ENCODE measurements around the gene GABBR1.
A peak's percentile ranks its signal among the peaks of the same experiment; 100 is the strongest.
"Not testable (repeated sequence)": the region's sequence is repeated elsewhere in the genome, so short reads cannot be mapped to it uniquely, and the experiment has no call there.

Gene GABBR1

DNA sequence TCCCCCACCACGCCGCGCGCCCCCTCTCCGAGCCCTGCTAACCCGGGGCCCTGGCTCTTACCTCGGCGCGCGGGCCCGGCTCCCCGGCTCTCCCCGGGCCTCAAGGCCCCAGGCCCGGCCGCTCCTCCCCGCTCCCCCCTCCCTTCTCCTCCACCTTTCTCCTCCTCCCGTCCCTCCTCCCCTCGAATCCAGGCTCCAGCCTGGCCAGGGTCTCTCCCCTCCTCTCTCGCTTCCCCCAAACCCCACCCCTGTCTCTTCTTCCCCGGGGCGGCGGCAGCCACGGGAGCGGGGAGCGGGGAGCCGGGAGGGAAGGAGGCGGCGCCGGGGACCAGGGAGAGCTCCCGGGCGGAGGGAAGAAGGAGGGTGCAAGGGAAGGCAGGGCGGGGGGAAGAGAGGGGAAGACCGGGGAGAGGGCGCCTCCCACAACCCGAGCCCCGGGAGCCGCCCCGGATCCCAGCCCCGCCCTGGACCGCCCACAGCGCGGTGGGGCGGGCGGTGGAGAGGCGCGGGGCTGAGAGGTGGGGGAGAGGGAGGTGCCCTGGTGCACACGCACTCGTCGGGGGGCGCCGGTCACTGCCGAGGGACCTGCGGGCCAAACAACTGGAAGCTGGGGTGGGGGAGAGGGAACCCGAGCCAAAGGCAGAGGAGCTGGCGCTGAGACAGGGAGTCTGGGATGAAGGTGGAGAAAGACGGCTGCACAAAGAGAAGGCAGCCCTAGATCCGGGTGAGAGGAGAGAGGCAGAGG, at the start of gene GABBR1:
GABBR1 (minus strand) TSS at position 395 of the 745 bp plus-strand sequence. CDS start 798 bp downstream, outside the sequence.
- peak; percentile 85 to 86 for DNase-seq

DNA sequence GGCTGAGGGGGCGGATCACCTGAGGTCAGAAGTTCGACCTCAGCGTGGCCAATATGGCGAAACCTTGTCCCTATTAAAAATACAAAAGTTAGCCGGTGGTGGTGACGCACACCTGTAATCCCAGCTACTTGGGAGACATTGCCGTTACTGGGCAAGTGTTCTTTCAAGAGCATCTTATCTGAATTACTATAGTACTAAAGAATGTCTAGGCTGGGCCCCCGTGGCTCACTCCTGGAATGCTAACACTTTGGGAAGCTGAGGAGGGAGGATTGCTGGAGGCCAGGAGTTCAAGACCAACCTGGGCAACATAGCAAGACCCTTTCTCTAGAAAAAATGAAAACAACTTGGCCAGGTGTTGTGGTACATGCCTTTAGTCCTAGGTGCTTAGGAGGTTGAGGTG, 48.8 kb upstream of the GABBR1 start:
- DNase-seq, result no peak

GRCh38 chr6:29680904-29681303, 47.9 kb upstream of the GABBR1 start, which contains the start of gene ZFP57:
ZFP57 (minus strand) TSS chr6:29681152; CDS start chr6:29677003, 4,149 bp downstream.
- no peak for DNase-seq

DNA sequence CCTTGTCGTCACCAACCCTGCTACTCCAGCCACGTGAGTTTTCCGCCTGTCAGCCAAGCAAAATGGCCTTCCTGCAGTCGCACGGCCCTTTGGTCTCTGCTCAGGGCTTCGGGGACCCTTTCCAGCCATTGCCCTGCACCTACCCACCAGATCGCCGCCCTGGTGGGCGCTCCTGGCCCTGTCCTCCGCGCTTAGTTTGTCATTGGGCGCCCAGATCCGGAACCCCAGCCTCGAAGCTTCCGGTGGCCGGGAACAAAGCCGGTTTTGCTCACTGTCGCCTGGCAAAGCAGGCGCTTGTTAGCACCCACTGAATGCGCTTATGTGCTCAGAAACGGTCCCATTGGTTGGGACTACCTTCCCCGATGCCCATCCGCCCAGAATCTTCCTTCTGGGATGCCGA, 47.4 kb upstream of the GABBR1 start:
- no peak for DNase-seq

GRCh38 chr6:29679962-29680361, 47.0 kb upstream of the GABBR1 start:
- no peak for DNase-seq

DNA sequence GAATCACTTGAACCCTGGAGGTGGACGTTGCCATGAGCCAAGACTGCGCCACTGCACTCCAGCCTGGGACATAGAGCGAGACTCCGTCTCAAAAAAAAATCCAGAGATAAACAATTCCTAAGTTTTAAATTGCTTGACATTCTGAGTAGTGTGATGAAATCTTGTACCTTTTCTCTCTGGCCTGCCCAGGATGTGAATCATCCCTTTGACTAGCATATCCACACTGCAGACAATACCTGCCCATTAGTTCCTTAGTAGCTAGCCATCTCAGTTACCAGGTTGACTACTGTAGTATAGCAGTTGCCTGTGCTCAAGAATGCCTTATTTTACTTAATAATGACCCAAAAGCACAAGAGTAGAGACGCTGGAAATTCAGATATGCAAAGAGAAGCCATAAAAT, 45.1 kb upstream of the GABBR1 start:
- no peak for DNase-seq

- DNase-seq, result no peak
Observed at GRCh38 chr6:29676981-29677601, 44.1 kb upstream of the GABBR1 start.

DNA sequence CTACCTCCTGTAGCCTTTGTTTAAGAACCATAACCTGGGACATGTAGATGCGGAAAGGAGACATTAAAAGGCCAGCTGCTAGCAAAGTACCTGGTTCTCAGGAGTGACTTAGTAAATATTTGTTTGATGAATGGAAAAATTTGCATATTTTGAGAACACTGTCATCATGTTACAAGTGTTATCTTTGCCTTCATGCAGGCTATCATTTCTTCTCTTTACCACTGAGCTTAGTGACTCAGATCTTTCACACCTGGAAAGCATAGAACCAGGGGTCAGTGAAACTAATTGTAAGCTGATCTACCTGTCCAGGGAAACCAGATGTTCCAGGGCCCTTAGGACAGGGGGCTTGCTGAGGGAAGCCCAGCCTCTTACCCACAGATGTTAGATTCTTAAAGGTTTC, 42.6 kb upstream of the GABBR1 start:
- no peak for DNase-seq

DNA sequence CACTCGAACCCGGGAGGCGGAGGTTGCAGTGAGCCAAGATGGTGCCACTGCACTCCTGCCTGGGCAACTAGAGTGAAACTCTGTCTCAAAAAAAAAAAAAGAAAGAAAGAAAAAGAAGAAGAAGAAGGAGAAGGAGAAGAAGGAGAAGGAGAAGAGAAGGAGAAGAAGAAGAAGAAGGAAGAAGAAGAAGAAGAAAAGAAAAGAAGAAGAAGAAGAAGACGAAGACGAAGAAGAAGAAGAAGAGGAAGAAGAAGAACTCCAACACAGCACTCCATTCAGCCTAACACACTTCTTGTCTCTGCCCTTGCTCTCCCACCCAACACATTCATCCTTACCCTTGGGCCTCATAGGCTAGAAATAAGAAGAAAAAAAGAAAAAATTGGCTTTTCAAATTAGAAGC, 41.0 kb upstream of the GABBR1 start:
- no peak for DNase-seq

- no peak for DNase-seq
Observed at GRCh38 chr6:29673161-29673560, 40.2 kb upstream of the GABBR1 start.

DNA sequence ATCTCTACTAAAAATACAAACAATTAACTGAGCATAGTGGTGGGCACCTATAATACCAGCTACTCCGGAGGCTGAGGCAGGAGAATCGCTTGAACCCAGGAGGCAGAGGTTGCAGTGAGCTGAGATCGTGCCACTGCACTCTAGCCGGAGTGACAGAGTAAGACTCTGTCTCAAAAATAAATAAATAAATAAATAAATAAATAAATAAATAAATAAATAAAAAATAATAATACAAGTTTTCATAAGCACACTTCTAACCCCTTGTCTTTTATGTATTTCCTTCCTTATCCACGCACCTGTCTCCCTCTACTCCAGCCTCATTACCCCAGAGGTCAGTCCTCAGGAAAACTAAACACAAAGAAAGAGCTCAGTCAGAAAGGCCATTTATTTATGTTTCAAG, 39.1 kb upstream of the GABBR1 start:
- DNase-seq, result not testable (repeated sequence)

DNA sequence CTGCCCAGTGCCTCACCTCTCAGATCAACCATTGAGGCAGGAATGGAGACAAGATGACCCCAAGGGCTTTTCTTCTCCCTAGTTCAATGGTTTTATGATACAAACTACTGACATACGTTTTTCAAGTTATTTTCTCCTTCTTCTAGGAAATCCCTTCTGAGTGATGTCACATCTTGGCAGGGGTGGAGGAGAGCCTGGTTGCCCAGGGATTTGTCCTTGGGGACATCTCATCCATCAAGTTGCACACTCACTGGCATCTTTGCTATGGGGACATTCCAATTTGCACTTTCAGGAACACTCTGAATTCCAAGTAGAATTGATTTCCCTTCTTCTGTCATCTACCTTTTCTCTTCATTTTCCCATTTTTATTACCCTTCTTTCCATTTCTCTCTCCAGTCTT, 38.0 kb upstream of the GABBR1 start:
- no peak for DNase-seq

DNA sequence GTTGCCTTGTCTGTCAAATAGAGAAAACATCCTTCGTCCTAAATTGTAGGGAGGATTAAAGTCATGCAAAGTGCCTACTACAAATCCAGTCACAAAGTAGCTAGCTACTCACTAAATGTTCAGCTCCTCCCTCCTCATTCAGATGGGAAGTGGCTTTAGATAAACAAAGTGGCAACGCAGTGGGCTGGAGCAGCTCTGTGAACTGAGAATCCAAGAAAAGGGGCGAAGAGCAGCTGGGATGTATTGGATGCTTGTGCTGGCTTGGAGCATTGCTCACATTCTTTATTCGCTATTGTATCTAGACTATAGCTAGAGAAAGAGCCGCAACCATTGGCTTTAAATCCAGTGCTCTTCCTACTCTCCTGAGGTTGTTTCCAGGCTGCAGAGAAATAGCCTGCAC, 34.2 kb upstream of the GABBR1 start:
- no peak for DNase-seq

- no peak for DNase-seq
Observed at GRCh38 chr6:29666826-29667130, 33.8 kb upstream of the GABBR1 start.

GRCh38 chr6:29665942-29666825, 33.2 kb upstream of the GABBR1 start:
- no peak for DNase-seq

DNA sequence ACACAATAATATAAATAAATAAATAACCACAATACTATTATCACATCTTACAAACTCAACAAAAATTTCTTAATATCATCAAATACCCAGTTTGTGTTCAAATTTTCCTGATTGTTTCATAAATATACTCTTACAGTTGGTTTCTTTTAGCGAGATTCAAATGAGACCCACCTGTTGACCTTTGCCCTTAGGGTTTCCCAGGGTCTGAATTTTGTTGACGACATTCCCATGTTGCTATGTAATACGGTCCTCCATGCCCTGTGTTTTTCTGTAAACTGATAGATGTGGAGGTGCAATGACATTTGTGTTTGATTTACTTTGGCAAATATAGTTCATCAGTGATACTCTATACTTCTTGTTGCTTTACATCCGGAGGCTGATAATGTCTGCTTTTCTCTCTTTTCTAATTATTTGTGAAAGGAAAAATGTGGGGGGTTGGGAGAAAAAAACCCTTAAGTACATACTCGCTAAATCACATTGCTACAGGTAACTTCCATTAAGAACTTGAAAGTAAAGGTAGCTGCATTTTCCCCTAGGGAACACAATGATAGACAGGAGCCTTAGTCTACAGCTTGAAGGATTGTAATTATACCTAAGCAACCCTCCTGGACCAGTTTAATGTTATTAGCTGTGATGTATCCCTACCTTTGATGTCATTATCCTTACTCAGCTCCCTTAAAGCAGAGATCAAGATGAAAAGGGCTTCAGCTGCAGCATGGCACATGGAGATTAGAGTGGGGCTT, 30.5 kb upstream of the GABBR1 start:
- DNase-seq, result no peak

GRCh38 chr6:29661502-29662141, 28.6 kb upstream of the GABBR1 start:
- not testable (repeated sequence) for DNase-seq

DNA sequence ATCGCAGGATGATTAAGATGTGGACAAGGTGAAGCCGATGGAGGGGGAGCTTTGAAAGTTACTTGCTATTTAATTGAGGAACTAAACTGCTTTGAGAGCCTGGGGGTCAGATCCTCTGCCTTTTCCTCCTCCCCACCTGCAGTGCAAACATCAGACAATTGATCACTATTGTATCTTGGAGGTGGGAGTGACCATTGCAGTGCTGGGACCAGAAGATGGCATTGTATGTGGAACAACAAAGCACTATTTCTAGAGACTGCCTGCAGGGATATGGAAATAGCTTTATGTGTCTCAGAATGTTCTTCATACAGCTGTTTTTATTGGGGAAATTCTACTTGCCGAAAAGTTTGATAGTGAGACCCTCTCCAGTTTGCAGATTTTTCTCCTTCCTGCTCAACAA, 28.1 kb upstream of the GABBR1 start:
- no peak for DNase-seq

GRCh38 chr6:29656798-29657197, 23.8 kb upstream of the GABBR1 start, which contains the start of gene MOG:
MOG (plus strand) TSS chr6:29657092; CDS start chr6:29657210, 118 bp downstream.
- DNase-seq, result no peak

DNA sequence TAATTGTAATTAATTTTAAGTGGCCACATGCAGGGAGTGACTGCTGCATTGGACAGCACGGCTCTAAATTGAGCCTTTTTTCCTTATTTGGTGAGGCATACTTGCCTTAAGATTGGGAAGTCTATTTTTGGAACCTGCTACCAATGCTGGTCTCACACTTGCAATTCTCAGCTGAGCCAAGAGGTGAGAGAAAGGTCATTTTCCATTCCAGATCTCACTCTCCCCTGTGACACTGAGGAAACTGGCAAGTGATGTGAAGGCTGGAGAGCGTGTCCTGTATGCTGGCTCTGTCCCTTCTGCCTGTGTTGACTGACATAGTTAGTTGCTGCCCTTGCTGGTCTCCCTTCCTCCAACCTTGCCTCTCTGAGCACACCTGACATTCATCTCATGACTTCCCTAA, 23.2 kb upstream of the GABBR1 start:
- DNase-seq, result no peak

DNA sequence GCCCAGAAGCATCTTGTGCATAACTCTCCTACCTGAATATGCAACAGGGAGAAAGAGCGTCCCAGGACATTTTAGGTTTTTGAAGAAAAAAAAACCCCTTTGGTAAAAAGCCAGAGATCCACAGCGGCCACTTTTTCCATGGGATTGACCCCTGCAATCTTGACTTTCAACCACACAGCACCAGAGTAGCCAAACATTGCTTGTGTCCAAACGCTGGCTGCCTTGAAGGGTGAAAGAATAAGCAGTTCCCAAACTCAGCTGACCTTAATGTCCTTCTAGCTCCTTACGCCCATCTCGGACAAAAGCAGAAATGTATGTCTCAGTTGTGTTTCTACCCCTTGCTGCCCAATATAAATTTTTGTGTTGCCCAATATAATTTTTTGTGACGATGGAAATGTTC, 22.7 kb upstream of the GABBR1 start:
- DNase-seq, result no peak

DNA sequence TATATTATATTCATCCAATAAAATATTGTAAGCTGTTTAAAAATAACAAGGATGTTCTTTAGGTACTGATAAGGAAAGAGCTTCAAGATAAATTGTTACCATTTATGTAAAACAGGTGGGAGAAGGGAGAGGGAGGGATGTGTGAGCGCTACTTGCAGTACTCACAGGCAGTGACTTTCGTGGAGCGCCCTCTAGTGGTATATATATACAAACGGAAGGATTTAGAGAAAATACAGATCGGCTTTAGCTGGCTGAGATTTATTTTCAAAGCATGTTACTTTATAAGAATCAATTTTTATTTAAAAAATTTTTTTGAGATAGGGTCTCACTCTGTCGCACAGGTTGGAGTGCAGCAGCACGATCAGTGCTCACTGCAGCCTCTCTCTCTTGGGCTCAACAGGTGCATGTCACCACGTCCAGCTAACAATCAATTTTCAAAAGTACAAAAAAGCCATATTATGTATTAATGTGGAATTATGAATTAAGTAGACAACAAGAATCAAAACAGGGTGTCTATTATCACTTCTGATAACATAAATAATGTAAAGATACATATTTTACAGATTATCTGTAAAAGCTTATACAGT, 20.6 kb upstream of the GABBR1 start:
- DNase-seq, result peak; percentile 50 to 64
